NCI-H2171 (cell line): Measurements from ENCODE around the gene HYKK.
A peak's percentile ranks its signal among the peaks of the same experiment; 100 is the strongest.
"Not testable (repeated sequence)": the region's sequence is repeated elsewhere in the genome, so short reads cannot be mapped to it uniquely, and the experiment has no call there.

ENCODE experiments used
- DNase-seq: peaks from one replicate; lab custom pipeline; 2025; lab: John Stamatoyannopoulos, UW

HYKK gene, protein sequence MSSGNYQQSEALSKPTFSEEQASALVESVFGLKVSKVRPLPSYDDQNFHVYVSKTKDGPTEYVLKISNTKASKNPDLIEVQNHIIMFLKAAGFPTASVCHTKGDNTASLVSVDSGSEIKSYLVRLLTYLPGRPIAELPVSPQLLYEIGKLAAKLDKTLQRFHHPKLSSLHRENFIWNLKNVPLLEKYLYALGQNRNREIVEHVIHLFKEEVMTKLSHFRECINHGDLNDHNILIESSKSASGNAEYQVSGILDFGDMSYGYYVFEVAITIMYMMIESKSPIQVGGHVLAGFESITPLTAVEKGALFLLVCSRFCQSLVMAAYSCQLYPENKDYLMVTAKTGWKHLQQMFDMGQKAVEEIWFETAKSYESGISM

DNA sequence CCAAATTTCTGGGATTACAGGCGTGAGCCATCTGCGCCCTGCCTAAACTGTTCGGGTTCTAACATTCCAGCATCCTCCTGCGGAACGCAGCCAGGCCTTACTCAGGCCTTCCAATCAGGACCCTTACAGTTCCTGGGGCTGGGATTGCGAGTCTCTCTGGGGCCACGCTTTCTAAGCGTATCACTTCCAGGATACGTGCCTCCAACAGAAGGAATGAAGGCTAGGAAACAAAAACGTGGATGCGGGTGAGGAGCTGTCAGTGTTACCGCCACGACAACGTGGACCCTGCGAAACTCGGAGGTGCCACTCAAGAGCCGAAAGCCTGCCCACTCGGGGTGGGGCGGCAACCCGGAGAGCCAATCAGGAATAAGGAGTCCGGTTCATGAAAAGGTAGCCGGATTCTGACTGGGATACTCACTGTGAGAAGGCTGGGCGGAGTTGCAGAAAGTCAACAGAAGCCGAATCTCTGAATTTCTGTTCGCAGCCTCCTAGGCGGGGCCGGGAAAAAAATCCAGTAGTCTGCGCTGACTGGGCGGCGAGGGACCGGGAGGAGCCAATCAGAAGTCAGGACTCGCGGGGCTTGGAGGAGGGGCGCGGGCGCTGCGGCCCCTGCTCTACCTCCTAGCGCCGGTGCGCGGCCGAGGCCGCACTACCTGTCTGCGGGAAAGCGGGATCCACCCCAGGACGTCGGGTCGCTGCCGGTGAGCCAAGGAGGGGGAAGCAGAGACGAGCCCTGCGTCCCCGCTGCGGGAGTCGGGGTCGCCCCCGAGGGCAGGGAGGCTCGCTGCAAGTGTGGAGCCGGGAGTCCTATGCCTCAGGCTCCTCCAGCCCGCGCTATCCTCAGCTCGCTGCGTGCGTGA is at the start of gene HYKK:
Gene HYKK (plus strand): TSS at position 607 of the 860 bp plus-strand sequence. CDS start 5,512 bp downstream, outside the sequence.
- DNase-seq = peak; percentile 98

DNA sequence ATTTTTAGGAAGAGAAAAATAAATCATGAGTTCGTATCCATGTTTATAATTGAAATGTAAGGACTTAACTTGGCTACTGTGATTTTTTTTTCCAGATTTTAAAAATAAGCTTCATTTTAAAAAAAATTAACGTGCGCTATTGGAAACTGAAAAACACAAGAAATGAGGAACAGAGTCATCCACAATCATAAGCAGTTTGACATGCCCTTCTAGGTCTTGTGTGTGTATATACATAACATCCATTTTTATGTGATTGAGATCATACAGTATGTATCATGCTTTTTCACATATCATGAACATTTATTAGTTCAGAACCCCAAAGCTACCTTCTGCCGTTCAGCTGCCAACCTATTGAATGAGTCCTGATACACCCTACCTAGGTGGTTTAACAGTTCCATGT is 46.6 kb upstream of the HYKK start:
- no peak for DNase-seq

DNA sequence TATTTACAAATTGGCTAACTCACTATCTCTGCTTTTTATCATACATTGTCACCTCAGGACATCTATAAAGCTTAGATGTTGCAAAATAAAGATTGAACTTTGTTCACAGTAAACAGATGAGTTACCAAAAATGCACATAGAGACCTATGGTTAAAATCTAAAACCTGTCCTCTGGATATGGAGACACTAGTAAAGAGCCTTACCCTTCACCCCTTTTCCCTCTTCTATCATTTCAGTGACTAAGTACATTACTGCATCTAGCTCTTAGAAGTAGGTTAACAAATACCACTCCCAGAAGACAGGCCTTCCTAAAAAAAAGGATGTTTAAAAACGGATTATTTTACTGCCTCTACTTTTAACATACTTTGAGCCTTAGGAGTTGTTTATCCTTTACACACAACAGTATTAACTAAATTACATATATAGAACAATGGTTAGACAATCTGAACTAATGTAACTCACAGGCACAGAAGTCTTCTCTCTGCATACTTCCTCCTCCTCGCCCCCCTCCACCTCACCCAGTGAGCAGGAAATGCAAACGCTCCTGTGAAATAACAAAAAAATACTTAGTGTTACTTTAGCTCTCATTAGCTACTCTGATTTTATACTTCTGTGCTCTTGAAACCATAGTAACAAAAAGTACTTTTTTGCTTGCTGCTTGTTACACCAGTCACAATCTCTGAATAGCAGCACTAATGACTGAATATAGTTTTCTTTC is 46.0 kb upstream of the HYKK start:
- DNase-seq = no peak

DNA sequence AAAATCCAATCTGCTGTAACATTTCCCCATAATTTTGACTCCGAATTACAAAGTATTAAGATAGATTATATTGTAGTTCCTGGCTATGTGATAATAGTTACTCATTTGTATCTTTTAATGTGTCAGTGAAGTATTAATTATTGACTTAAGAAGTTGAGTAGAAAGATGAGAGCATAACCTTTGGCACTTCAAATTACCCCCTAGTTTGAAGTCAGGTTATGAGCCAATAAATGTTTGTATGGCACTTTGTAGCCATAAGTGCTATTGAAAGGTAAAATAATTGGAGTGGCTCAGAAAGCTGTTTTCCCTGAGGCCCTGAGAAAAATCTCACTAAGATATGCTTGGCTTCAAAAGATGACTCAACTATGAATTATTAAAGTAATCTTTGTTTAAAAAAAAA is 38.3 kb upstream of the HYKK start:
- no peak for DNase-seq

DNA sequence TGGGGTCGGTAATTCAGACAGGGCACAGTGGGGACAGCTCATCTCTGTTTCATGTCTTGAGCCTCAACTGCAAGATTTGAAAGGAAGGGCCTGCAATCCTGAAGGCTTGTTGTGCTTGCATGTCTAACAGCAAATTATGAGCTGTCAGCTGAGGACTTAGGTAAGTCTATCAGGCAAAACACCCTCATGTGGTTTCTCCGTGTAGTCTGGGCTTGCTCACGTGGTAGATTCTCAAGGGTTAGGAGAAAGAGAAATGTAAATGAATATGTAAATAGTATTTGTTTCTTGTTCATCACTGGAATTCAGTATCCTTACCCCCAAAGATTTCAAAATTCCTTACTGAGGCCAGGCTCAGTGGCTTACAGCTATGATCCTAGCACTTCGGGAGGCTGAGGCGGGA is 30.1 kb upstream of the HYKK start:
- no peak for DNase-seq

- DNase-seq = no peak
These were observed 27.7 kb upstream of the HYKK start for GRCh38 chr15:78479650-78480049.

DNA sequence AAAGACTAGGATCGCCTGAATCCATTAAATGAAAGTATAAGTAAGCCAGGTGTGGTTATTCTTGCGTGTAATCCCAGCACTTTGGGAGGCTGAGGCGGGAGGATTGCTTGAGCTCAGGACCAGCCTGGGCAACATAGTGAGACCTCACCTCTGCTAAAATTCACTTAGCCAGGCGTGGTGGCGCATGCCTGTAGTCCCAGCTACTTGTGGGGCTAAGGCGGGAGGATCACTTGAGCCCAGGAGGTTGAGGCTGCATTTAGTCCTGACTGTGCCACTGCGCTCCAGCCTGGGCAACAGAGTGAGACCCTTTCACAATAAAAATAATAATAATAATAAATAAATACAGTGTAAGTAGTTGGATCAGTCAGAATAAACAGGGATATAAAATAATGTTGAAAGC is 25.5 kb upstream of the HYKK start:
- no peak for DNase-seq

- no peak for DNase-seq
These were observed 14.5 kb upstream of the HYKK start for GRCh38 chr15:78492872-78493271.

DNA sequence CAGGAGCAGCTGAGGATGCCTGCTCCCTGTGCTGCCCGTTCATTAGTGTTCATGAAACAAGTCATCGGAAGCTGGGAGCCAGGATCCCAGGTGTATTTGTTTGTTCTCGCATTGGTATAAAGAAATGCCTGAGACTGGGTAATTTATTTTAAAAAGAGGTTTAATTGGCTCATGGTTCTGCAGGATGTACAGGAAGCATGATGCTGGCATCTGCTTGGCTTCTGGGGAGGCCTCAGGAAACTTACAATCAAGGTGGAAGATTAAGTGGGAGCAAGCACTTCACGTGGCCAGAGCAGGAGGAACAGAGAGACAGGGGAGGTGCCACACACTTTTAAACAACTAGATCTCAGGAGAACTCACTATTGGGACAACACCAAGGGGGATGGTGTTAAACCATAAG is 5.5 kb upstream of the HYKK start:
- DNase-seq = no peak

- no peak for DNase-seq
These were observed 4.7 kb upstream of the HYKK start for GRCh38 chr15:78502641-78503040.

DNA sequence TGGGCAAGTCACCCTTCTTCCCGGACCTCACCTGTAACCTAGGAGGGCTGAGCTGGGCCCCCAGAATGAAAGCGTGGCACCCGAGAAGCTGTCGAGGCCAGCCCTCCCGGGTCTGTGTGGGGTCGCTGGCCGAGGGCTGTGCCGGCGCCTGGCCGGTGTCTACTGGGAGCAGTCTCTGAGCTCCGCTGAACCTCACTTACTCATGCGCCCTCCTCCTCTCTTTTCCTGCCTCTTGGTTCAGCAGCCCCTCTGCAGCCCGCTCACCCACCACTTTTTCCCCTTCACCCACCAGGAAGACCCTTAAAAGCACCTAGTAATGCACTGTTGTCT is 419 bp downstream of the HYKK start:
- no peak for DNase-seq

DNA sequence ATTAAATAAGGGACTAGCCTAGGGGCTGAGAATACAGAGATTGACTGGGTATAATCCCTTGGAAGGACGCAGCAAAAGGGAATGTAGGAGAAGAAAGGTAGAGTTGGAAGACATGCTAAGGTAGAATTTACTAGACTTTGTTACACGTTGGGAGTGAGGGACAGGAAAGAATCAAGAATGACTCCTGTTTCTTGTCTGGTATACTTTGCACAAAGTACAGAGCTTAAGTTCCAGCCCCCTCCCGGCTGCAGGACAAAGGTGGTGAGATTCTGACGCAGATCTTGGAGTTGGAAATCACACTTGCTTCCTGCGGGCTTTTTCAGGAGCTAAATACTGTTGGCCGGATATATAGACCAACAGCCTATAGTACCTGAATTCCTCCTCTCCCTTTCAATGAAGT is 895 bp downstream of the HYKK start:
- no peak for DNase-seq

- no peak for DNase-seq
These were observed 2.4 kb downstream of the HYKK start for GRCh38 chr15:78509726-78510312.

DNA sequence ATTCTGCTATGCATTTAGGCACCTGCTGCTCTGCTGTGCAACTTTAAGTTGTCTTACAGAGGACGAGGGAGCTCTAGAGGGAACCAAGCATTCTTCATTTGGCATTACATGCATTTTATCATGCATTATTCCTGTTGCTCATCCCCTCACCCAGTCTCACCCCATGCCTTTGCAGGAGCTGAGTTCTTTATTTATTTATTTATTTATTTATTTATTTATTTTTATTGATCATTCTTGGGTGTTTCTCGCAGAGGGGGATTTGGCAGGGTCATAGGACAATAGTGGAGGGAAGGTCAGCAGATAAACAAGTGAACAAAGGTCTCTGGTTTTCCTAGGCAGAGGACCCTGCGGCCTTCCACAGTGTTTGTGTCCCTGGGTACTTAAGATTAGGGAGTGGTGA is 12.7 kb downstream of the HYKK start:
- DNase-seq = not testable (repeated sequence)

DNA sequence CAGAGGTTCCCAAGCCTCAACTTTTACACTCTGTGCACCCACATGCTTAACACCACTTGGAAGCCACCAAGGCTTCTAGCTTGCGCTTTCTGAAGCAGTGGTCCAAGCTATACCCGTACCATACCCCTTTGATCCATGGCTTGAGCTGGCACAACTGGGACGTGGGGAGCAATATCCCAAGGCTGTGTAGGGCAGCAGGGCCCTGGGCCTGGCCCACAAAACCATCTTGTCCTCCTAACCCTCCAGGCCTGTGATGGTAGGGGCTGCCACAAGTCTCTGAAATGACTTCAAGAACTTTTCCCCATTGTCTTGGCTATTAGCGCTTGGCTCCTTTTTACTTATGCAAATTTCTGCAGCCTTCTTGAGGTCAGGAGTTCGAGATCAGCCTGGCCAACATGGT is 16.9 kb downstream of the HYKK start:
- no peak for DNase-seq

GRCh38 chr15:78527325-78527724 is 19.9 kb downstream of the HYKK start:
- no peak for DNase-seq

DNA sequence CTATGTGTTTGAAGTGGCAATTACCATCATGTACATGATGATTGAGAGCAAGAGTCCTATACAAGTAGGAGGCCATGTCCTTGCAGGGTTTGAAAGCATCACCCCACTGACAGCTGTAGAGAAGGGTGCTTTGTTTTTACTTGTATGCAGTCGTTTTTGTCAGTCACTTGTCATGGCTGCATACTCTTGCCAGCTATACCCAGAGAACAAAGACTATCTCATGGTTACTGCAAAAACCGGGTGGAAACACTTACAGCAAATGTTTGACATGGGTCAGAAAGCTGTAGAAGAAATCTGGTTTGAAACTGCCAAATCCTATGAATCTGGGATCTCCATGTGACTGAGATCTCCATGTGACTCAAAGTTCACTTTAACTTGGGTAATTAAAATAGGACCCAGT is 26.0 kb downstream of the HYKK start:
- no peak for DNase-seq

- DNase-seq = no peak
These were observed 28.8 kb downstream of the HYKK start for GRCh38 chr15:78536134-78536533.

GRCh38 chr15:78537266-78537905 is 30.0 kb downstream of the HYKK start:
- no peak for DNase-seq

GRCh38 chr15:78538358-78538757 is 31.0 kb downstream of the HYKK start:
- DNase-seq = no peak

DNA sequence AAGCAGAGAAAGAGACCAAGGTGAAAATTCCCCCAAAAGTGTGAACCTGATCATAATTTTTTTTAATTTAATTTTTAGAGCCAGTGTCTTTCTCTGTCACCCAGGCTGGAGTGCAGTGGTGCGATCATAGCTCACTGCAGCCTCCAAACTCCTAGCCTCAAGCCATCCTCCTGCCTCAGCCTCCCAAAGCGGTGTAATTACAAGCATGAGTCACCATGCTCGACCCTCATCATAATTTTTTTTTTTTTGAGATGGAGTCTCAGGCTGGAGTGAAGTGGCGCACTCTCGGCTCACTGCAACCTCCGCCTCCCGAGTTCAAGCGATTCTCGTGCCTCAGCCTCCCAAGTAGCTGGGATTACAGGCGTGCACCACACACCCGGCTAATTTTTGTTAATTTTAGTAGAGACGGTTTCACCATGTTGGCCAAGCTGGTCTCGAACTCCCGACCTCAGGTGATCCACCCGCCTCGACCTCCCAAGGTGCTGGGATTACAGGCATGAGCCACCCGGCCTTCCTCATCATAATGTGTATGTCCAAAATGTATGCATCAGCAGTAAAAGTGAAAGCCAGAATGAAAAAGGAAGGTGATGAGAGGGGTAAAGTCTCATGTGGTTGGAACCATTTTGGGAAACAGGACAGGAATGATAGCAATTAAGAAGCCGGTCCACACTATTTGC is 32.2 kb downstream of the HYKK start:
- not testable (repeated sequence) for DNase-seq
